A549 (cell line): ENCODE results near the gene NELFB. TPM values are rescaled to one million over a fixed set of nuclear protein-coding genes. Genes with fewer than 3 reads are reported as not detected.

Source experiments
- ATAC-seq, 2 experiments: fragments of 200-7000 bp in 1 of 2; fragments of >200 bp in 1 of 2; cut with Nextera tagmentation in 1 of 2; cut with Tn5 transposase in 1 of 2; 3 replicates each; pipeline versions ENCODE4 v1.8.0 to v1.9.1; 2018 to 2020; ENCODE audit warnings: mild to moderate bottlenecking in 1 of 2, moderate library complexity in 1 of 2
- CTCF ChIA-PET: fragments of 300-600 bp; sonication (Branson Sonifier 250); formaldehyde crosslinking; extraction: SDS; loops from one replicate; lab custom pipeline; 2021; ENCODE audit warnings: antibody characterized with exemption, inconsistent platforms; lab: Yijun Ruan, JAX
- POLR2A ChIA-PET: fragments of 350-600 bp; formaldehyde crosslinking; extraction: SDS; loops from one replicate; lab custom pipeline; 2021; ENCODE audit warnings: antibody characterized with exemption, inconsistent platforms; lab: Yijun Ruan, JAX
- DNase-seq, 2 experiments: peaks; one replicate each; pipeline versions ENCODE4 v3.0.0 to v3.0.0-alpha.2; 2011 to 2016; ENCODE audit warnings: low read depth in 1 of 2, low spot score in 1 of 2
- FAIRE-seq: peaks from 2 replicates; lab custom pipeline; 2011; peaks lifted over from hg19 to GRCh38; lab: Jason Lieb, UNC
- H3K27ac ChIP-seq, 2 experiments: fragments of >200 bp; sonication (Bioruptor Twin); formaldehyde crosslinking; 3 replicates each; pipeline ENCODE4 v1.5.1; 2016 to 2017
- H3K4me1 ChIP-seq: fragments of >200 bp; sonication (Bioruptor Twin); formaldehyde crosslinking; 3 replicates; pipeline ENCODE4 v1.6.1; 2016
- H3K4me2 ChIP-seq: fragments of >200 bp; sonication (Bioruptor Twin); formaldehyde crosslinking; 3 replicates; pipeline ENCODE4 v1.6.1; 2016
- H3K4me3 ChIP-seq: fragments of >200 bp; sonication (Bioruptor Twin); formaldehyde crosslinking; 3 replicates; pipeline ENCODE4 v1.5.1; 2016
- H3K9me3 ChIP-seq: fragments of >200 bp; sonication (Bioruptor Twin); formaldehyde crosslinking; 3 replicates; pipeline ENCODE4 v1.6.1; 2016
- BHLHE40 ChIP-seq: IDR thresholded peaks from 2 replicates; pipeline ENCODE4 v1.6.1; 2012; ENCODE audit warnings: low read depth, low read length, inconsistent platforms
- CBX8 ChIP-seq: fragments of 200-600 bp; sonication (generic); IDR thresholded peaks from 2 replicates; pipeline ENCODE4 v1.6.1; 2016
- FOSB ChIP-seq: fragments of 250-450 bp; sonication (Bioruptor Pico); IDR thresholded peaks from 2 replicates; pipeline ENCODE4 v1.5.0; 2020; ENCODE audit warnings: mild to moderate bottlenecking, moderate library complexity
- FOSL2 ChIP-seq, 2 experiments: fragments of 450-650 bp in 1 of 2; fragments of >200 bp in 1 of 2; sonication (Bioruptor Twin) in 1 of 2; formaldehyde crosslinking; IDR thresholded peaks; 2 replicates each; pipeline versions ENCODE4 v1.5.0 to v1.6.1; 2016 to 2020; ENCODE audit warnings: mild to moderate bottlenecking in 1 of 2, moderate library complexity in 1 of 2
- GATA3 ChIP-seq: IDR thresholded peaks from 2 replicates; pipeline ENCODE4 v1.6.1; 2012; ENCODE audit warnings: borderline replicate concordance
- HEYL ChIP-seq: fragments of 250-450 bp; sonication (Bioruptor Pico); IDR thresholded peaks from 2 replicates; pipeline ENCODE4 v1.8.0; 2021; ENCODE audit warnings: mild to moderate bottlenecking, moderate library complexity
- KDM1A ChIP-seq: fragments of 200-600 bp; sonication (generic); IDR thresholded peaks from 2 replicates; pipeline ENCODE4 v1.6.1; 2016; ENCODE audit warnings: low read depth, mild to moderate bottlenecking
- MYC ChIP-seq: IDR thresholded peaks from 2 replicates; pipeline ENCODE4 v1.6.1; 2012; ENCODE audit warnings: mild to moderate bottlenecking, inconsistent platforms, low read length, improper control_type of control experiment, borderline replicate concordance
- RARB ChIP-seq: fragments of 250-450 bp; sonication (Bioruptor Pico); IDR thresholded peaks from 2 replicates; pipeline ENCODE4 v1.8.0; 2021; ENCODE audit warnings: mild to moderate bottlenecking, moderate library complexity
- TFCP2L1 ChIP-seq: fragments of 250-450 bp; sonication (Bioruptor Pico); IDR thresholded peaks from 2 replicates; pipeline ENCODE4 v1.5.0; 2021; ENCODE audit warnings: mild to moderate bottlenecking
- TP53 ChIP-seq: fragments of 250-450 bp; sonication (Bioruptor Pico); IDR thresholded peaks from 2 replicates; pipeline ENCODE4 v1.5.0; 2021; ENCODE audit warnings: mild to moderate bottlenecking, moderate library complexity
- WGBS: methylation state at CpG from one replicate; pipeline ENCODE4 v1.1.6; 2017; ENCODE audit errors: missing lambda C conversion rate; 5-methylcytosine and 5-hydroxymethylcytosine counted together
- polyA plus RNA-seq, 4 experiments: library from polyadenylated mRNA; depleted of rRNA in 3 of 4; stranded (reverse); fragments of >200 nt; fragmentation: RNase III in 1 of 4; extraction: RNeasy Plus Mini Kit Qiagen cat#74134 plus additional on column Dnase treatment in 1 of 4; gene quantifications; 2 replicates in 3 of 4; 3 replicates in 1 of 4; pipeline ENCODE4 v1.2.3, GENCODE V29; 2011 to 2017
- TF ChIP-seq, protein P1 (sequence below): fragments of 450-650 bp; IDR thresholded peaks from 2 replicates; pipeline ENCODE4 v1.6.1; 2014; ENCODE audit warnings: antibody characterized with exemption
- TF ChIP-seq, protein P2 (sequence below): fragments of 250-450 bp; sonication (Bioruptor Pico); IDR thresholded peaks from 2 replicates; pipeline ENCODE4 v1.5.0; 2020; ENCODE audit warnings: low read depth, mild to moderate bottlenecking, moderate library complexity
- TF ChIP-seq, protein P3 (sequence below): fragments of >200 bp; sonication (Bioruptor Twin); formaldehyde crosslinking; IDR thresholded peaks from 3 replicates; pipeline ENCODE4 v1.6.1; 2016
- TF ChIP-seq, protein P4 (sequence below): fragments of 150-350 bp; IDR thresholded peaks from 2 replicates; pipeline ENCODE4 v1.6.1; 2014; ENCODE audit warnings: low read depth, mild to moderate bottlenecking, low read length
- TF ChIP-seq, protein P5 (sequence below): IDR thresholded peaks from 2 replicates; pipeline ENCODE4 v1.6.1; 2012
- TF ChIP-seq, protein P6 (sequence below): fragments of 250-450 bp; sonication (Bioruptor Pico); IDR thresholded peaks from 2 replicates; pipeline ENCODE4 v1.5.0; 2021; ENCODE audit warnings: mild to moderate bottlenecking, moderate library complexity, borderline replicate concordance
- TF ChIP-seq, protein P7 (sequence below): IDR thresholded peaks from 2 replicates; pipeline ENCODE4 v1.6.1; 2012; ENCODE audit warnings: low read depth, borderline replicate concordance

Gene NELFB
- polyA plus RNA-seq, 2 of the 4 experiments (the other 2 are of a cell fraction) = 31.8 to 45.3 TPM

DNA sequence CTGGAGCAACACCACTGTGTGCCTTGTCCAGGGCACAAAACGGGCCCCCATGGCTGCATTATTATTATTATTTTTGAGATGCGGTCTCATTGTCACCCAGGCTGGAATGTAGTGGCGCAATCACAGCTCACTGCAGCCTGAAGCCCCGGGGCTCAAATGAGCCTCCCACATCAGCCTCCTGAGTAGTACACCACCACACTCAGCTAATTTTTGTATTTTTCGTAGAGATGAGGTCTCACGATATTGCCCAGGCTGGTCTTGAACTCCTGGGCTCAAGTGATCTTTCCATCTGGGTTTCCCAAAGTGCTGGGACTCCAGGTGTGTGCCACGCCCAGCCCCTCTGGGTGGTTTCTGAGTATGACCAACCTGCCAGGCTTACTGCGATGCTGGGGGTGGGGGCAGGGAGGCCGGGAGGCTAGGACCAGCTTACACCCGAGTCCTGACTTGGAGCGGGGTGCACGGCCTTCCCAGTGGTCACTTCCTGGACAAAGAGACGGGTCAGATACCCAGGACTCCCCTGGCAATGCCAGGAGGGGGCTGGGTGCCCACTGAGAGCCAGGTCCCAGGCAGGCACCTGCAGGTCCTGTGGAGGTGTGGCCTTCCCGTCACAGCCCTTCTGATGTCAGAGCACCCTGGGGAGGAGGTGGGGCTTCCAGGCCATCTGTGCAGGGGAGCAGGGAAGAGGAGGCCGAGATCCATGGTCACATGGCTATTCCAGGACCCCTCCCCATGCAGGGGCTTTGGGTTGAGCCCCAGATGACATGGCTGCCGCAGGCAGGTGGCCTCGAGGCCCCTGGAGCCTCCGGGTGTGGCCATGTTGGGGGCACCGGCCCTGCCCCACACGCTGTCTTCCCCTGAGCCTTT is 55.3 kb downstream of the NELFB start:
- DNase-seq = peak in 1 of 2 experiments; percentile 58
- Histone ChIP-seq H3K27ac (peak overlapping the region in 1 of 2 experiments; percentile 72; a peak in 2 of 6 replicates), H3K9me3 (no peaks in the 10 kb centered on the region), H3K4me1 (peaks cover 32% of the 10 kb centered on the region), H3K4me2 (no peak overlapping the region), H3K4me3 (no peak overlapping the region)
- TF ChIP-seq, protein P1, sequence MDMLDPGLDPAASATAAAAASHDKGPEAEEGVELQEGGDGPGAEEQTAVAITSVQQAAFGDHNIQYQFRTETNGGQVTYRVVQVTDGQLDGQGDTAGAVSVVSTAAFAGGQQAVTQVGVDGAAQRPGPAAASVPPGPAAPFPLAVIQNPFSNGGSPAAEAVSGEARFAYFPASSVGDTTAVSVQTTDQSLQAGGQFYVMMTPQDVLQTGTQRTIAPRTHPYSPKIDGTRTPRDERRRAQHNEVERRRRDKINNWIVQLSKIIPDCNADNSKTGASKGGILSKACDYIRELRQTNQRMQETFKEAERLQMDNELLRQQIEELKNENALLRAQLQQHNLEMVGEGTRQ = no peak
- TF ChIP-seq FOSL2 (IDR thresholded peaks at IDR 0.05) (no peak), FOSL2 (CRISPR knock-in tag; IDR thresholded peaks at IDR 0.05) (no peak)
- TF ChIP-seq, protein P2, sequence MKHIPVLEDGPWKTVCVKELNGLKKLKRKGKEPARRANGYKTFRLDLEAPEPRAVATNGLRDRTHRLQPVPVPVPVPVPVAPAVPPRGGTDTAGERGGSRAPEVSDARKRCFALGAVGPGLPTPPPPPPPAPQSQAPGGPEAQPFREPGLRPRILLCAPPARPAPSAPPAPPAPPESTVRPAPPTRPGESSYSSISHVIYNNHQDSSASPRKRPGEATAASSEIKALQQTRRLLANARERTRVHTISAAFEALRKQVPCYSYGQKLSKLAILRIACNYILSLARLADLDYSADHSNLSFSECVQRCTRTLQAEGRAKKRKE (CRISPR knock-in tag) = no peak
- WGBS = 70% methylated on average over 10 of the region's 20 CpGs
- ChIA-PET CTCF (interaction anchor here (1.0 kb wide), 1 partner anchor 9 kb away, joined by 3 read pairs; the partner anchor contains the start of gene NRARP), POLR2A (no interaction called here)
- ATAC-seq = no peak
- no peak for FAIRE-seq

DNA sequence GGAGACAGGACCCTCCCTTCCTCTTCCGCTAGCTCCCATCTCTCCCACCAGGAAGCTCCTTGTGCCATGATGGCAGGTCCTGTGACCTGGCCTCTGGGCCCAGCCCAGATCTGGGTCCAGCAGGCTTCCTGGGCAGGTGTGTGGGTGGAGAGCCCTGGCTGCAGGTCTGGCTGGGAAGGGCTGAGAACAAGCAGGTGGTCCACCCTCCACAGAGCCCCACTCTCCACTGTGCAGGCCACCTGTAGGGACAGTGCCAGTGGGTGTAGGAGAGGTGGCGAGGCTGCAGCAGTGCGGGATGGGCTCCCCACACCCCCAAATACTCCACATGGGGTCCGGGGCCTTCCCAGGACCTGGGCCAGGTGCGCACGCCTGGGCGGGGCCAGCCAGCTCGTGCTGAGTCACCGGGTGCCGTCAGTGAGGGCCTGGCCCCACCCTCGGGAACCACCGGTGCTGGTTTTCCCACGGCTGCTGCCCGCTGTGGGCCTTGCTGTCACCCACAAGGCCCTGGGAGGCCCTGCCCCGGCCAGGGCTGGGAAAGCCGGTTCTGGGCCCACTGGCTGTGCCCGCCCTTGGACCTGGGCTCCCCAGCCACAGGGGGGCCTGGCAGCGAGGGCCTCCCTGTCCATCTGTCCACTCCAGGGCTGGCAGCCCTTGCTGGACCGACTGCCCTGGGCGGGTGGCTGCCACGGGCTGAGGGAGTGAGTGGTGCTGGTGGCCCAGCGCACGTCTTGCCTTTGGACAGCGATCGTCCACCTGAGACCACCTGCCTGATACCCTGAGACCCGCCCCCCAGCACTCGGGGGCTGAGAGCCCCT is 56.3 kb downstream of the NELFB start:
- no peaks in the 10 kb centered on the region for H3K9me3 ChIP-seq
- no peak; a peak in 1 of 6 replicates for ATAC-seq
- 72% methylated on average over 10 of the region's 27 CpGs for WGBS
- H3K4me3 ChIP-seq = no peak overlapping the region
- CTCF ChIA-PET = interaction anchor here (1.0 to 2.0 kb wide), 2 partner anchors 9 to 10 kb away, joined by 3 to 10 read pairs; partner anchors contain the start of gene NRARP
- H3K4me2 ChIP-seq = no peak overlapping the region
- TF ChIP-seq, protein P3, sequence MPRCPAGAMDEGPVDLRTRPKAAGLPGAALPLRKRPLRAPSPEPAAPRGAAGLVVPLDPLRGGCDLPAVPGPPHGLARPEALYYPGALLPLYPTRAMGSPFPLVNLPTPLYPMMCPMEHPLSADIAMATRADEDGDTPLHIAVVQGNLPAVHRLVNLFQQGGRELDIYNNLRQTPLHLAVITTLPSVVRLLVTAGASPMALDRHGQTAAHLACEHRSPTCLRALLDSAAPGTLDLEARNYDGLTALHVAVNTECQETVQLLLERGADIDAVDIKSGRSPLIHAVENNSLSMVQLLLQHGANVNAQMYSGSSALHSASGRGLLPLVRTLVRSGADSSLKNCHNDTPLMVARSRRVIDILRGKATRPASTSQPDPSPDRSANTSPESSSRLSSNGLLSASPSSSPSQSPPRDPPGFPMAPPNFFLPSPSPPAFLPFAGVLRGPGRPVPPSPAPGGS = no peak
- TF ChIP-seq FOSL2 (IDR thresholded peaks at IDR 0.05) (no peak), FOSL2 (CRISPR knock-in tag; IDR thresholded peaks at IDR 0.05) (peak; percentile 42; the same call in 1 of the 2 replicates)
- TF ChIP-seq, all 56 proteins: peak for 1
- FAIRE-seq (no peak), DNase-seq (peak in 1 of 2 experiments; percentile 82)
- peak overlapping the region in 1 of 2 experiments; percentile 72; a peak in 3 of 6 replicates for H3K27ac ChIP-seq
- peaks cover 35% of the 10 kb centered on the region for H3K4me1 ChIP-seq
- POLR2A ChIA-PET = no interaction called here

DNA sequence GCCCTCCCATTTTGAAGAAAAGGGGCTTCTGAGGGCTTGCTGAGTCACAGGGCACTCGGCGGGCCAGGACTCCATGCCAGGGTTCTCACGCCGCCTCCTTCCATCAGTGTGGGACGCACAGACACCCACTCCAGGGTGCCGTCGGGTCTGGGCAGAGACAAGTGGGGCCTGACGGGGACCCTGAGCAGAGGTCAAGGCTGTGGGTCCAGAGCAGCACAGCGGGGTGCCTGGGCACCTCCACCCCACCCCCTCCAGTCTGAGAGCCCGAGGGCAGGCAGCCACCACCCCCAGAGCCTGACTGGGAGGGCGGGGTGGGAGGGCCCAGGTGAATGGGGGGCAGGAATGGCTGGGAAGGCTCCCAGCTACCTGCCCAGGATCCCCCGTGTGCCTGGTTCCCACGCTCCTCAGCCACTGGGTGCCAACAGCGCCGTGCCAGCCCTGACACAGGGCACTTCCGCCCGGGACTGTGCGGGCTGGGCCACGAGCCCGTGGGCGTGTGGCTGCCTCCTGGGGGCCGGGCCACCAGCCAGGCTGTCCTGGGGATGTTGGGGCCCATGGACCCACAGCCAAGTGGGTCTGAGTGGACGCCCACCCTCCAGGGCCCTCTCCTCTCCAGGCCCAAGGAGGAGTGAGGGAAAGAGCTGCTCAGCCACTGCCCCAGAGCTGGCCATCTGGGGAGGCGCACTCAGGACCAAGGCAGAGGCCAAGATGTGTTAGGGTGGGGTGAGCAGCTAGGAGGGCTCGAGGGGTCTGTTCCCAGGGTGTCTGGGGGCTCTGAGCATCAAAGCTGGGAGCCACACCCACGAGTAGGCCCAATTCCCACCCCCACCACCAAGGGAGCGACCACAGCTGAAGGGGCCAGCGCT is 57.1 kb downstream of the NELFB start:
- ATAC-seq (no peak), FAIRE-seq (no peak)
- WGBS = 62% methylated on average over 12 of the region's 28 CpGs
- Histone ChIP-seq H3K27ac (peak overlapping the region in 1 of 2 experiments; percentile 72; a peak in 3 of 6 replicates), H3K4me1 (peaks cover 42% of the 10 kb centered on the region)
- TF ChIP-seq, protein P4, sequence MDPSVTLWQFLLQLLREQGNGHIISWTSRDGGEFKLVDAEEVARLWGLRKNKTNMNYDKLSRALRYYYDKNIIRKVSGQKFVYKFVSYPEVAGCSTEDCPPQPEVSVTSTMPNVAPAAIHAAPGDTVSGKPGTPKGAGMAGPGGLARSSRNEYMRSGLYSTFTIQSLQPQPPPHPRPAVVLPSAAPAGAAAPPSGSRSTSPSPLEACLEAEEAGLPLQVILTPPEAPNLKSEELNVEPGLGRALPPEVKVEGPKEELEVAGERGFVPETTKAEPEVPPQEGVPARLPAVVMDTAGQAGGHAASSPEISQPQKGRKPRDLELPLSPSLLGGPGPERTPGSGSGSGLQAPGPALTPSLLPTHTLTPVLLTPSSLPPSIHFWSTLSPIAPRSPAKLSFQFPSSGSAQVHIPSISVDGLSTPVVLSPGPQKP = no peak
- TF ChIP-seq, protein P5, sequence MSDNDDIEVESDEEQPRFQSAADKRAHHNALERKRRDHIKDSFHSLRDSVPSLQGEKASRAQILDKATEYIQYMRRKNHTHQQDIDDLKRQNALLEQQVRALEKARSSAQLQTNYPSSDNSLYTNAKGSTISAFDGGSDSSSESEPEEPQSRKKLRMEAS = no peak
- TF ChIP-seq BHLHE40 (no peak), CBX8 (no peak), HEYL (CRISPR knock-in tag) (no peak), MYC (no peak), FOSB (CRISPR knock-in tag) (no peak), RARB (CRISPR knock-in tag) (no peak), TP53 (CRISPR knock-in tag) (no peak), KDM1A (no peak), TFCP2L1 (CRISPR knock-in tag) (no peak), GATA3 (no peak)
- TF ChIP-seq, protein P6, sequence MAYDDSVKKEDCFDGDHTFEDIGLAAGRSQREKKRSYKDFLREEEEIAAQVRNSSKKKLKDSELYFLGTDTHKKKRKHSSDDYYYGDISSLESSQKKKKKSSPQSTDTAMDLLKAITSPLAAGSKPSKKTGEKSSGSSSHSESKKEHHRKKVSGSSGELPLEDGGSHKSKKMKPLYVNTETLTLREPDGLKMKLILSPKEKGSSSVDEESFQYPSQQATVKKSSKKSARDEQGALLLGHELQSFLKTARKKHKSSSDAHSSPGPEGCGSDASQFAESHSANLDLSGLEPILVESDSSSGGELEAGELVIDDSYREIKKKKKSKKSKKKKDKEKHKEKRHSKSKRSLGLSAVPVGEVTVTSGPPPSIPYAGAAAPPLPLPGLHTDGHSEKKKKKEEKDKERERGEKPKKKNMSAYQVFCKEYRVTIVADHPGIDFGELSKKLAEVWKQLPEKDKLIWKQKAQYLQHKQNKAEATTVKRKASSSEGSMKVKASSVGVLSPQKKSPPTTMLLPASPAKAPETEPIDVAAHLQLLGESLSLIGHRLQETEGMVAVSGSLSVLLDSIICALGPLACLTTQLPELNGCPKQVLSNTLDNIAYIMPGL (CRISPR knock-in tag) = no peak
- TF ChIP-seq, protein P7, sequence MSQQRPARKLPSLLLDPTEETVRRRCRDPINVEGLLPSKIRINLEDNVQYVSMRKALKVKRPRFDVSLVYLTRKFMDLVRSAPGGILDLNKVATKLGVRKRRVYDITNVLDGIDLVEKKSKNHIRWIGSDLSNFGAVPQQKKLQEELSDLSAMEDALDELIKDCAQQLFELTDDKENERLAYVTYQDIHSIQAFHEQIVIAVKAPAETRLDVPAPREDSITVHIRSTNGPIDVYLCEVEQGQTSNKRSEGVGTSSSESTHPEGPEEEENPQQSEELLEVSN = no peak
- TF ChIP-seq, all 56 proteins: peak for 0
- peak; percentile 1 to 16 for DNase-seq
- Histone ChIP-seq H3K4me3 (no peak overlapping the region), H3K9me3 (no peaks in the 10 kb centered on the region), H3K4me2 (no peak overlapping the region)
- POLR2A ChIA-PET = interaction anchor here (0.6 kb wide), 1 partner anchor 71 kb away, joined by 3 read pairs; no protein-coding TSS in a partner anchor
- CTCF ChIA-PET = interaction anchor here (1.1 to 2.3 kb wide), 3 partner anchors 8 to 25 kb away, joined by 4 to 10 read pairs (median 7); partner anchors contain the start of gene NRARP
